ENCODE results near the gene ULK3. TPM values are rescaled to one million over a fixed set of nuclear protein-coding genes. Genes with fewer than 3 reads are reported as not detected.
A peak's percentile ranks its signal among the peaks of the same experiment; 100 is the strongest.

The ULK3 gene
- polyA plus RNA-seq, 2 of the 4 experiments (the other 2 are of a cell fraction), result 28.1 to 48.9 TPM

- no peak overlapping the region for H3K4me2 ChIP-seq
- FAIRE-seq (peak; percentile 28), DNase-seq (ENCODE audit: low read depth in 1 of 2, low spot score in 1 of 2) (peak; percentile 80 to 96), ATAC-seq (peak; percentile 70 to 91)
- no peaks in the 10 kb centered on the region for H3K9me3 ChIP-seq
- no peak for TF ChIP-seq EHF (CRISPR knock-in tag; IDR thresholded peaks at IDR 0.05)
- peak; percentile 58 for TF ChIP-seq SMC3 (IDR thresholded peaks at IDR 0.05)
- TF ChIP-seq BCL3 (IDR thresholded peaks at IDR 0.05), result no peak
- no peak for TF ChIP-seq TFCP2L1 (CRISPR knock-in tag; IDR thresholded peaks at IDR 0.05)
- no peak for TF ChIP-seq TP53 (CRISPR knock-in tag; IDR thresholded peaks at IDR 0.05)
- no peak for TF ChIP-seq CBX8 (IDR thresholded peaks at IDR 0.05)
- no peak for TF ChIP-seq SREBF2 (IDR thresholded peaks at IDR 0.05)
- TF ChIP-seq RAD21 (conservative IDR thresholded peaks at IDR 0.05 in 1 of 2, IDR thresholded peaks at IDR 0.05 in 1 of 2), result peak; percentile 48 to 57; a peak in 4 of 5 replicates
- TF ChIP-seq CTCF (IDR thresholded peaks at IDR 0.05), result peak; percentile 72
- no peak for TF ChIP-seq KDM1A (IDR thresholded peaks at IDR 0.05; ENCODE audit: low read depth)
- TF ChIP-seq USF2 (IDR thresholded peaks at IDR 0.05), result no peak
- peak; percentile 13 for TF ChIP-seq CHD2 (IDR thresholded peaks at IDR 0.05; ENCODE audit: low read length, partially characterized antibody)
- no peak overlapping the region for H3K27ac ChIP-seq
- H3K4me3 ChIP-seq, result no peak overlapping the region
- WGBS (ENCODE audit: missing lambda C conversion rate), result 39% methylated on average over 5 of the region's 5 CpGs
- H3K4me1 ChIP-seq, result no peaks in the 10 kb centered on the region
- CTCF ChIA-PET, result interaction anchor here (0.7 to 66.7 kb wide), 4 partner anchors 9 to 115 kb away, joined by 3 to 1908 read pairs (median 10); partner anchors contain the start of genes CPLX3, CSK and LMAN1L
- POLR2A ChIA-PET, result no interaction called here
Measured at GRCh38 chr15:74835312-74835823, 7.6 kb downstream of the ULK3 start.

GRCh38 chr15:74833376-74834107 is 9.4 kb downstream of the ULK3 start:
- DNase-seq (ENCODE audit: low read depth in 1 of 2, low spot score in 1 of 2), result no peak
- Histone ChIP-seq H3K9me3 (no peaks in the 10 kb centered on the region), H3K4me2 (no peak overlapping the region), H3K27ac (no peak overlapping the region), H3K4me1 (peaks cover 3% of the 10 kb centered on the region; the same call in 1 of the 3 replicates), H3K4me3 (no peak overlapping the region)
- ChIA-PET POLR2A (no interaction called here), CTCF (interaction anchor here (1.0 to 66.7 kb wide), 4 partner anchors 8 to 440 kb away, joined by 3 to 1908 read pairs (median 6); partner anchors contain the start of genes CSK, LMAN1L and ULK3)
- WGBS (ENCODE audit: missing lambda C conversion rate), result 80% methylated on average over 11 of the region's 12 CpGs
- no peak for FAIRE-seq
- TF ChIP-seq PHF8 (IDR thresholded peaks at IDR 0.05; ENCODE audit: borderline replicate concordance, low read depth), result no peak
- TF ChIP-seq JUNB (IDR thresholded peaks at IDR 0.05), result no peak
- no peak for TF ChIP-seq KDM5A (IDR thresholded peaks at IDR 0.05)
- TF ChIP-seq MAX (IDR thresholded peaks at IDR 0.05), result no peak
- no peak for TF ChIP-seq SREBF2 (IDR thresholded peaks at IDR 0.05)
- no peak for TF ChIP-seq JUN (IDR thresholded peaks at IDR 0.05)
- TF ChIP-seq REST (IDR thresholded peaks at IDR 0.05), result no peak
- no peak for TF ChIP-seq MAFK (IDR thresholded peaks at IDR 0.05; ENCODE audit: partially characterized antibody)
- no peak for TF ChIP-seq HDAC2 (IDR thresholded peaks at IDR 0.05)
- TF ChIP-seq GATA3 (IDR thresholded peaks at IDR 0.05; ENCODE audit: borderline replicate concordance), result no peak
- TF ChIP-seq CHD4 (IDR thresholded peaks at IDR 0.05; ENCODE audit: borderline replicate concordance), result no peak
- no peak for TF ChIP-seq NPAS2 (CRISPR knock-in tag; IDR thresholded peaks at IDR 0.05; ENCODE audit: borderline replicate concordance)
- TF ChIP-seq KDM1A (IDR thresholded peaks at IDR 0.05; ENCODE audit: low read depth), result no peak
- no peak for TF ChIP-seq TFCP2L1 (CRISPR knock-in tag; IDR thresholded peaks at IDR 0.05)
- no peak for TF ChIP-seq HOXB13 (CRISPR knock-in tag; IDR thresholded peaks at IDR 0.05; ENCODE audit: low read depth)
- no peak for ATAC-seq
